Pancreas (tissue), 10 donors: ENCODE measurements around the gene STXBP5. TPM values are rescaled to one million over a fixed set of nuclear protein-coding genes. Genes with fewer than 3 reads are reported as not detected.
"Not testable (repeated sequence)": the region's sequence is repeated elsewhere in the genome, so short reads cannot be mapped to it uniquely, and the experiment has no call there.

Experiments used
- ATAC-seq, 4 donors: fragments of 200-7000 bp; cut with Tn5 transposase; one replicate each; pipeline versions ENCODE4 v1.8.0 to v1.9.1; 2020; ENCODE audit warnings: mild to moderate bottlenecking in 4 of 4, moderate library complexity in 4 of 4
- DNase-seq, 6 donors: peaks; one replicate each; pipeline ENCODE4 v3.0.0-alpha.2; 2020
- FAIRE-seq: peaks from 2 replicates; lab custom pipeline; 2012; peaks lifted over from hg19 to GRCh38; lab: Jason Lieb, UNC
- H3K27ac ChIP-seq, 4 donors: fragments of 200-600 bp; sonication (generic); 1 replicate in 3 of 4; 2 replicates in 1 of 4; pipeline versions ENCODE4 v1.5.0 to v1.8.0; 2020
- H3K27me3 ChIP-seq, 4 donors: fragments of 200-600 bp; one replicate each; pipeline ENCODE4 v1.8.0; 2021
- H3K36me3 ChIP-seq, 3 donors: fragments of 200-600 bp; sonication (generic) in 1 of 3; one replicate each; pipeline versions ENCODE4 v1.5.0 to v1.8.0; 2020 to 2021
- H3K4me1 ChIP-seq, 3 donors: fragments of 200-600 bp; one replicate each; pipeline ENCODE4 v1.8.0; 2021
- H3K4me3 ChIP-seq, 4 donors: fragments of 200-600 bp; sonication (generic) in 2 of 4; one replicate each; pipeline versions ENCODE4 v1.5.0 to v1.8.0; 2020 to 2021
- H3K9me3 ChIP-seq, 4 donors: fragments of 200-600 bp; one replicate each; pipeline ENCODE4 v1.8.0; 2021
- WGBS, 2 donors: extraction: QIAGEN DNeasy Blood & Tissue Kit; methylation state at CpG; one replicate each; pipeline ENCODE4 v1.1.7; 2013; 5-methylcytosine and 5-hydroxymethylcytosine counted together
- intact Hi-C, 3 donors: fragments of 100-400 bp; cut with DNase I; formaldehyde crosslinking; loops; one replicate each; pipeline versions ENCODE4 v1.11.1 to v1.14.2; 2022
- polyA plus RNA-seq, 2 donors: library from polyadenylated mRNA; stranded (reverse); fragments of 200-250 nt; gene quantifications; one replicate each; pipeline ENCODE4 v1.2.3, GENCODE V29; 2013
- total RNA-seq, 6 donors: library from RNA; stranded (reverse); fragmentation: NEBNext Ultra II Directional in 4 of 6; extraction: Animal tissue kit (Norgen Biotek cat#: 25700) in 4 of 6; gene quantifications; one replicate each; pipeline versions ENCODE4 v1.2.1 to v1.2.4, GENCODE V29; 2021 to 2023
- TF ChIP-seq, protein P1 (sequence below), 4 donors: fragments of 200-600 bp; sonication (generic) in 3 of 4; IDR thresholded peaks; one replicate each; pipeline versions ENCODE4 v1.5.0 to v1.8.0; 2021; ENCODE audit warnings: antibody characterized with exemption in 4 of 4
- donor health status: healthy with polysubstance abuse.
- donor health status: DM: no; HTN: no; CAD: no; lungs with moderate emphysema.
- donor health status: DM: no; HTN: no; CAD: no.
- donor health status: control.
- donor health status: control.
- donor health status: Bipolar disorder and iron deficiency.
- donor health status: DM: yes; HTN: yes; CAD: no.
- donor health status: DM: no; HTN: no; CAD: no.
- donor health status: DM: no; HTN: no; CAD: no.
- donor health status: DM: yes; HTN: yes; CAD: no.

STXBP5 gene
- total and polyA plus RNA-seq, 8 donors: 11.9 to 25.8 (median 23.1) TPM

DNA sequence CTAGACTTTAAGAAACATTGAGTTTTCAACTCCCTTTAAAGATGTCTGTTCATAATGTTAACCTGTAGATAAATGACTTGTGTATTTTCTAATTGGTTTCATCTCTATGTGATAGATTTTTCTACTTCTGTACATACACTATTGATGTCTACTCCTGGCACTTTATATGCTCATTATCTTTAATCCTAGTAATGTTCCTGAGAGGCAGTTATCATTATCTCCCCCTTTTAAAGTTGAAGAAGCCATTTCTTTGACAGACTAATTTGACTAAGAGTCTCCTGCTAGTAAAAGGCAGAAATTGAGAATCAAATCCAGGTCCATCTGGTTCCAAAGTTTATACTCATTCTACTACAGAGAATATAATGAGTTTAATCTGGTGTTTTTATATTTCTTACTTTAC, 167.1 kb downstream of the STXBP5 start:
- Histone ChIP-seq H3K9me3 (no peaks in the 10 kb centered on the region), H3K27me3 (no peaks in the 10 kb centered on the region), H3K27ac (no peak overlapping the region), H3K4me3 (no peak overlapping the region), H3K4me1 (no peaks in the 10 kb centered on the region), H3K36me3 (peaks cover 0 to 4% (median 0%) of the 10 kb centered on the region in 3 donors)
- ATAC-seq: no peak
- no peak for DNase-seq
- intact Hi-C loops: no loop called here
- FAIRE-seq: no peak
- TF ChIP-seq, protein P1, sequence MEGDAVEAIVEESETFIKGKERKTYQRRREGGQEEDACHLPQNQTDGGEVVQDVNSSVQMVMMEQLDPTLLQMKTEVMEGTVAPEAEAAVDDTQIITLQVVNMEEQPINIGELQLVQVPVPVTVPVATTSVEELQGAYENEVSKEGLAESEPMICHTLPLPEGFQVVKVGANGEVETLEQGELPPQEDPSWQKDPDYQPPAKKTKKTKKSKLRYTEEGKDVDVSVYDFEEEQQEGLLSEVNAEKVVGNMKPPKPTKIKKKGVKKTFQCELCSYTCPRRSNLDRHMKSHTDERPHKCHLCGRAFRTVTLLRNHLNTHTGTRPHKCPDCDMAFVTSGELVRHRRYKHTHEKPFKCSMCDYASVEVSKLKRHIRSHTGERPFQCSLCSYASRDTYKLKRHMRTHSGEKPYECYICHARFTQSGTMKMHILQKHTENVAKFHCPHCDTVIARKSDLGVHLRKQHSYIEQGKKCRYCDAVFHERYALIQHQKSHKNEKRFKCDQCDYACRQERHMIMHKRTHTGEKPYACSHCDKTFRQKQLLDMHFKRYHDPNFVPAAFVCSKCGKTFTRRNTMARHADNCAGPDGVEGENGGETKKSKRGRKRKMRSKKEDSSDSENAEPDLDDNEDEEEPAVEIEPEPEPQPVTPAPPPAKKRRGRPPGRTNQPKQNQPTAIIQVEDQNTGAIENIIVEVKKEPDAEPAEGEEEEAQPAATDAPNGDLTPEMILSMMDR (IDR thresholded peaks at IDR 0.05): no peak

DNA sequence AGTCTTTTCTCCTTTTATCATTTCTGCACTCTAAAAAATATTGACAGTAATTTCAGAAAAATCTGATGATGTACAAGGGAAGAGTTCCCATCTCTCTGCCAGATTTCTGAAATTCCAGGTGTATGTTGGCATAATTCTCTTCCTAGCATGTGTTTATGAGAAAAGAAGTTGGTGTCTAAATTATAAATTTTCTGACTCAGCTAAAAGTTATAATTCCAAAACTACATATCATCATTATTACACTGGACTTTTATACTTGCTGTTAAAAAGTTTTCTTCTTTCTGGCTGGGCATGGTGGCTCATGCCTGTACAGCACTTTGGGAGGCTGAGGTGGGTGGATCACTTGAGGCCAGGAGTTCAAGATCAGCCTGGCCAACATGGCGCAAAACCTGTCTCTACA, 168.6 kb downstream of the STXBP5 start:
- DNase-seq (no peak), ATAC-seq (no peak), FAIRE-seq (no peak)
- no peaks in the 10 kb centered on the region for H3K9me3 ChIP-seq
- WGBS, 2 donors: 100% methylated on average over 1 of the region's 1 CpG
- no peak overlapping the region for H3K27ac ChIP-seq
- H3K36me3 ChIP-seq: peaks cover 0 to 2% (median 0%) of the 10 kb centered on the region in 3 donors
- no peaks in the 10 kb centered on the region for H3K4me1 ChIP-seq
- intact Hi-C loops: no loop called here
- H3K4me3 ChIP-seq: no peak overlapping the region
- H3K27me3 ChIP-seq: no peaks in the 10 kb centered on the region
- TF ChIP-seq, protein P1 (IDR thresholded peaks at IDR 0.05): no peak

DNA sequence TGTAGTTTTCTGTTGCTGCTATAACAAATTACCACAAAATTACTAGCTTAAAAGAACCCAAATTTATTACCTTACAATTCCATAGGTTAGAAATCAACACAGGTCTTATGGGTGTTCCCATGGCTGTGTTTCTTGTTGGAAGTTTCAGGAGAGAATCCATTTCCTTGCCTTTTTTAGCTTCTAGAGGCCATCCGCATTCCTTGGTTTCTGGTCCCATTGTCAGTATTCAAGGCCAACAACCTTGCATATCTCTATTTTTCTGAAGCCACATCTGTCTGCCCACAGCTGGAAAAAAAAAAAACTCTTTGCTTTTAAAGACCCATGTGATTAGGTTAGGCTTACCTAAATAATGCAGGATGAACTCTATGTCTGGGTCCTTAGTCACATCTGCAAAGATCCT, 174.6 kb downstream of the STXBP5 start:
- Histone ChIP-seq H3K27me3 (no peaks in the 10 kb centered on the region), H3K36me3 (peaks cover 0 to 4% (median 3%) of the 10 kb centered on the region in 3 donors), H3K4me3 (no peak overlapping the region), H3K27ac (no peak overlapping the region), H3K4me1 (peaks cover 0 to 3% (median 0%) of the 10 kb centered on the region in 3 donors), H3K9me3 (no peaks in the 10 kb centered on the region)
- TF ChIP-seq, protein P1 (IDR thresholded peaks at IDR 0.05): no peak
- intact Hi-C loops: no loop called here
- WGBS, 2 donors: 96 to 100% methylated on average over 1 of the region's 1 CpG
- ATAC-seq (no peak), DNase-seq (no peak), FAIRE-seq (no peak)

DNA sequence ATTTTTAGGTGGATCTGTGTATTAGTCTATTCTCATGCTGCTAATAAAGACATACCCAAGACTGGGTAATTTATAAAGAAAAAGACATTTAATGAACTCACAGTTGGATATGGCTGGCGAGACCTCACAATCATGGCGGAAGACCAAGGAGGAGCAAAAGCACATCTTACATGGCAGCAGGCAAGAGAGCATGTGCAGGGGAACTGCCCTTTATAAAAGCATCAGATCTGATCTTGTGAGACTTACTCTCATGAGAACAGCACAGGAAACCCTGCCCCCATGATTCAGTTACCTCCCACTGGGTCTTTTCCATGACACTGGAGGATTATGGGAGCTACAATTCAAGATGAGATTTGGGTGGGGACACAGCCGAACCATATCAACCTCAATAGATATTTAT, 176.6 kb downstream of the STXBP5 start:
- 93 to 97% methylated on average over 3 of the region's 3 CpGs for WGBS, 2 donors
- H3K4me1 ChIP-seq, FAIRE-seq, H3K4me3 ChIP-seq, H3K9me3 ChIP-seq, H3K27me3 ChIP-seq, intact Hi-C loops, H3K27ac ChIP-seq, DNase-seq, ATAC-seq: not testable (repeated sequence)
- peaks cover 0 to 11% (median 4%) of the 10 kb centered on the region in 3 donors for H3K36me3 ChIP-seq

DNA sequence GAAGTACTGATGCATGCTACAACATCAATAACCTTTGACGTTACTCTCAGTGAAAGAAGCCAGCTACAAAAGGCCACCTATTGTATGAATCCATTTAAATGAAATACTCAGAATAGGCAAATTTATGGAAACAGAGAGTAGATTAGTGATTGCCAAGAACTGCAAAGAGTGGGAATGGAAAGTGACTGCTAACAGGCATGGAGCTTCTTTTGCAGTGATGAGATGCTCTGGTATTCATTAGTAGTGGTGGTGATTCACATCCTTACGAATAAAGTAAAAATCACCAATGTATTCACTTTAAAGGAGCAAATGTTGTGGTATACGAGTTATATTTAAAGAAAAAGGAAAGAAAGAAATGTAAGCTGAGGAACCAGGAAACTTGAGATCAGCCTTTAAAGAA, 177.5 kb downstream of the STXBP5 start:
- FAIRE-seq: no peak
- Histone ChIP-seq H3K9me3 (no peaks in the 10 kb centered on the region), H3K4me3 (no peak overlapping the region), H3K36me3 (peaks cover 0 to 11% (median 4%) of the 10 kb centered on the region in 3 donors), H3K27me3 (no peaks in the 10 kb centered on the region), H3K4me1 (peaks cover 0 to 3% (median 0%) of the 10 kb centered on the region in 3 donors), H3K27ac (no peak overlapping the region)
- TF ChIP-seq, protein P1 (IDR thresholded peaks at IDR 0.05): no peak
- 95% methylated on average over 3 of the region's 3 CpGs for WGBS, 2 donors
- ATAC-seq: no peak
- intact Hi-C loops: no loop called here
- no peak for DNase-seq
